Measurements from ENCODE around the gene GIMAP8.

GIMAP8 gene

GRCh38 chr7:150412016-150412415 is 38.4 kb upstream of the GIMAP8 start:
- no peak for DNase-seq (ENCODE audit: low read depth)

GRCh38 chr7:150412518-150413488 is 37.6 kb upstream of the GIMAP8 start:
- no peak for DNase-seq (ENCODE audit: low read depth)

- no peak for DNase-seq (ENCODE audit: low read depth)
Measured at GRCh38 chr7:150413640-150414081, 36.8 kb upstream of the GIMAP8 start.

GRCh38 chr7:150415161-150416153 is 35.0 kb upstream of the GIMAP8 start:
- no peak for DNase-seq (ENCODE audit: low read depth)

GRCh38 chr7:150417239-150417638 is 33.2 kb upstream of the GIMAP8 start:
- no peak for DNase-seq (ENCODE audit: low read depth)

GRCh38 chr7:150417863-150418262 is 32.6 kb upstream of the GIMAP8 start:
- DNase-seq (ENCODE audit: low read depth), result no peak

GRCh38 chr7:150420242-150420641 is 30.2 kb upstream of the GIMAP8 start:
- no peak for DNase-seq (ENCODE audit: low read depth)

- peak; percentile 72 for DNase-seq (ENCODE audit: low read depth)
Measured at GRCh38 chr7:150420987-150421674, 29.3 kb upstream of the GIMAP8 start.

GRCh38 chr7:150421831-150422230 is 28.6 kb upstream of the GIMAP8 start:
- no peak for DNase-seq (ENCODE audit: low read depth)

- DNase-seq (ENCODE audit: low read depth), result no peak
Measured at GRCh38 chr7:150425670-150426069, 24.8 kb upstream of the GIMAP8 start.

GRCh38 chr7:150428671-150429451 is 21.6 kb upstream of the GIMAP8 start:
- no peak for DNase-seq (ENCODE audit: low read depth)

- no peak for DNase-seq (ENCODE audit: low read depth)
Measured at GRCh38 chr7:150429699-150430098, 20.7 kb upstream of the GIMAP8 start.

- DNase-seq (ENCODE audit: low read depth), result no peak
Measured at GRCh38 chr7:150430465-150431085, 19.9 kb upstream of the GIMAP8 start.

GRCh38 chr7:150431839-150432658 is 18.4 kb upstream of the GIMAP8 start:
- DNase-seq (ENCODE audit: low read depth), result no peak

GRCh38 chr7:150432915-150433892 is 17.2 kb upstream of the GIMAP8 start:
- DNase-seq (ENCODE audit: low read depth), result no peak

GRCh38 chr7:150434240-150434639 is 16.2 kb upstream of the GIMAP8 start:
- DNase-seq (ENCODE audit: low read depth), result no peak

- no peak for DNase-seq (ENCODE audit: low read depth)
Measured at GRCh38 chr7:150435047-150435389, 15.4 kb upstream of the GIMAP8 start.

- no peak for DNase-seq (ENCODE audit: low read depth)
Measured at GRCh38 chr7:150435390-150436073, 14.9 kb upstream of the GIMAP8 start.

Measured in stimulated activated CD8-positive, alpha-beta memory T cell treated with anti-CD3 and anti-CD28 coated beads, Interleukin-12 subunit alpha, Interleukin-12 subunit beta, amount 100 ng/mL, for 4 hours (primary cell).